ENCODE data around the gene PBX3. TPM values are rescaled to one million over a fixed set of nuclear protein-coding genes. Genes with fewer than 3 reads are reported as not detected.

Gene PBX3
- total RNA-seq, 5 donors from 2014 or later (not counting 1 experiment from before 2014, with no cell fraction given): 12.3 to 30.6 (median 19.0) TPM

- H3K36me3 ChIP-seq (ENCODE audit: control insufficient read depth in 2 of 2, extremely low read depth in 1 of 2, insufficient read depth in 1 of 2, low read length in 1 of 2): no peaks in the 10 kb centered on the region
- H3K27me3 ChIP-seq (replicated peaks in 1 of 2; ENCODE audit: control insufficient read depth in 2 of 2, extremely low read depth in 1 of 2, insufficient read depth in 2 of 2, low read length in 1 of 2): no peaks in the 10 kb centered on the region
- Mint-ChIP-seq H3K36me3 (peaks cover 11% of the 10 kb centered on the region), H3K27ac (no peak overlapping the region), H3K9me3 (no peaks in the 10 kb centered on the region), H3K4me3 (no peak overlapping the region), H3K4me1 (no peaks in the 10 kb centered on the region), H3K27me3 (no peaks in the 10 kb centered on the region)
- no CpG with 5 or more reads among the region's 1 CpG for WGBS (ENCODE audit: insufficient coverage)
- H3K9me3 ChIP-seq: no peaks in the 10 kb centered on the region
- no peak overlapping the region for H3K4me3 ChIP-seq (ENCODE audit: control insufficient read depth in 1 of 2, extremely low read depth in 1 of 2, low read length in 1 of 2)
- CTCF ChIA-PET: no interaction called here
- POLR2A ChIA-PET: no interaction called here
- DNase-seq (no peak), ATAC-seq (replicated peaks in 1 of 4) (no peak)
- no peak overlapping the region for H3K27ac ChIP-seq (ENCODE audit: low read length)
- no peaks in the 10 kb centered on the region for H3K4me1 ChIP-seq (ENCODE audit: control insufficient read depth in 1 of 2, extremely low read depth in 1 of 2, insufficient read depth in 2 of 2, low read length in 2 of 2)
These were observed 179.8 kb downstream of the PBX3 start for GRCh38 chr9:125926936-125927335.

- H3K27ac Mint-ChIP-seq: no peak overlapping the region
- H3K27me3 Mint-ChIP-seq: no peaks in the 10 kb centered on the region
- WGBS (ENCODE audit: insufficient coverage): 63% methylated on average over 1 of the region's 2 CpGs
- no peaks in the 10 kb centered on the region for H3K9me3 Mint-ChIP-seq
- H3K4me1 ChIP-seq (ENCODE audit: control insufficient read depth in 1 of 2, extremely low read depth in 1 of 2, insufficient read depth in 2 of 2, low read length in 2 of 2): no peaks in the 10 kb centered on the region
- no peaks in the 10 kb centered on the region for H3K4me1 Mint-ChIP-seq
- H3K36me3 Mint-ChIP-seq: peaks cover 23% of the 10 kb centered on the region
- no peaks in the 10 kb centered on the region for H3K9me3 ChIP-seq
- H3K4me3 ChIP-seq (ENCODE audit: control insufficient read depth in 1 of 2, extremely low read depth in 1 of 2, low read length in 1 of 2): no peak overlapping the region
- ChIA-PET POLR2A (no interaction called here), CTCF (no interaction called here)
- no peaks in the 10 kb centered on the region for H3K27me3 ChIP-seq (replicated peaks in 1 of 2; ENCODE audit: control insufficient read depth in 2 of 2, extremely low read depth in 1 of 2, insufficient read depth in 2 of 2, low read length in 1 of 2)
- ATAC-seq (replicated peaks in 1 of 4) (no peak), DNase-seq (no peak)
- H3K4me3 Mint-ChIP-seq: no peak overlapping the region
- peaks cover 0 to under 1% of the 10 kb centered on the region in 2 donors for H3K36me3 ChIP-seq (ENCODE audit: control insufficient read depth in 2 of 2, extremely low read depth in 1 of 2, insufficient read depth in 1 of 2, low read length in 1 of 2)
- H3K27ac ChIP-seq (ENCODE audit: low read length): no peak overlapping the region
These were observed 182.7 kb downstream of the PBX3 start for GRCh38 chr9:125929846-125930245.

GRCh38 chr9:125931211-125931610 is 184.0 kb downstream of the PBX3 start:
- Histone ChIP-seq H3K27ac (ENCODE audit: low read length) (no peak overlapping the region), H3K27me3 (replicated peaks in 1 of 2; ENCODE audit: control insufficient read depth in 2 of 2, extremely low read depth in 1 of 2, insufficient read depth in 2 of 2, low read length in 1 of 2) (no peaks in the 10 kb centered on the region), H3K36me3 (ENCODE audit: control insufficient read depth in 2 of 2, extremely low read depth in 1 of 2, insufficient read depth in 1 of 2, low read length in 1 of 2) (peaks cover 0 to 10% of the 10 kb centered on the region in 2 donors), H3K4me1 (ENCODE audit: control insufficient read depth in 1 of 2, extremely low read depth in 1 of 2, insufficient read depth in 2 of 2, low read length in 2 of 2) (no peaks in the 10 kb centered on the region), H3K9me3 (no peaks in the 10 kb centered on the region), H3K4me3 (ENCODE audit: control insufficient read depth in 1 of 2, extremely low read depth in 1 of 2, low read length in 1 of 2) (no peak overlapping the region)
- CTCF ChIA-PET: no interaction called here
- no peak for ATAC-seq (replicated peaks in 1 of 4)
- no peak for DNase-seq
- no peaks in the 10 kb centered on the region for H3K4me1 Mint-ChIP-seq
- no peaks in the 10 kb centered on the region for H3K27me3 Mint-ChIP-seq
- no peak overlapping the region for H3K4me3 Mint-ChIP-seq
- WGBS (ENCODE audit: insufficient coverage): 92% methylated on average over 3 of the region's 4 CpGs
- H3K36me3 Mint-ChIP-seq: peaks cover 23% of the 10 kb centered on the region
- POLR2A ChIA-PET: no interaction called here
- H3K9me3 Mint-ChIP-seq: no peaks in the 10 kb centered on the region
- H3K27ac Mint-ChIP-seq: no peak overlapping the region

- Mint-ChIP-seq H3K4me1 (no peaks in the 10 kb centered on the region), H3K9me3 (no peaks in the 10 kb centered on the region), H3K27me3 (no peaks in the 10 kb centered on the region), H3K36me3 (peaks cover 23% of the 10 kb centered on the region), H3K27ac (no peak overlapping the region), H3K4me3 (no peak overlapping the region)
- Histone ChIP-seq H3K4me1 (ENCODE audit: control insufficient read depth in 1 of 2, extremely low read depth in 1 of 2, insufficient read depth in 2 of 2, low read length in 2 of 2) (no peaks in the 10 kb centered on the region), H3K9me3 (no peaks in the 10 kb centered on the region), H3K27me3 (replicated peaks in 1 of 2; ENCODE audit: control insufficient read depth in 2 of 2, extremely low read depth in 1 of 2, insufficient read depth in 2 of 2, low read length in 1 of 2) (no peaks in the 10 kb centered on the region), H3K4me3 (ENCODE audit: control insufficient read depth in 1 of 2, extremely low read depth in 1 of 2, low read length in 1 of 2) (no peak overlapping the region), H3K27ac (ENCODE audit: low read length) (no peak overlapping the region), H3K36me3 (ENCODE audit: control insufficient read depth in 2 of 2, extremely low read depth in 1 of 2, insufficient read depth in 1 of 2, low read length in 1 of 2) (peaks cover 0 to 10% of the 10 kb centered on the region in 2 donors)
- ATAC-seq (replicated peaks in 1 of 4) (no peak), DNase-seq (no peak)
- 100% methylated on average over 4 of the region's 5 CpGs for WGBS (ENCODE audit: insufficient coverage)
- ChIA-PET CTCF (no interaction called here), POLR2A (no interaction called here)
These were observed 184.8 kb downstream of the PBX3 start for GRCh38 chr9:125932012-125932411.

GRCh38 chr9:125932746-125933455 is 185.7 kb downstream of the PBX3 start:
- no peak for DNase-seq
- WGBS (ENCODE audit: insufficient coverage): 100% methylated on average over 2 of the region's 5 CpGs
- no peaks in the 10 kb centered on the region for H3K4me1 Mint-ChIP-seq
- POLR2A ChIA-PET: interaction anchor here in 1 of 2 donors (0.6 kb wide), 1 partner anchor 535 kb away, joined by 3 read pairs; no protein-coding TSS in a partner anchor
- no peak overlapping the region for H3K27ac ChIP-seq (ENCODE audit: low read length)
- no peaks in the 10 kb centered on the region for H3K27me3 Mint-ChIP-seq
- CTCF ChIA-PET: no interaction called here
- H3K36me3 Mint-ChIP-seq: peaks cover 23% of the 10 kb centered on the region
- no peak for ATAC-seq (replicated peaks in 1 of 4)
- H3K27me3 ChIP-seq (replicated peaks in 1 of 2; ENCODE audit: control insufficient read depth in 2 of 2, extremely low read depth in 1 of 2, insufficient read depth in 2 of 2, low read length in 1 of 2): no peaks in the 10 kb centered on the region
- no peaks in the 10 kb centered on the region for H3K4me1 ChIP-seq (ENCODE audit: control insufficient read depth in 1 of 2, extremely low read depth in 1 of 2, insufficient read depth in 2 of 2, low read length in 2 of 2)
- H3K9me3 Mint-ChIP-seq: no peaks in the 10 kb centered on the region
- no peak overlapping the region for H3K4me3 Mint-ChIP-seq
- H3K4me3 ChIP-seq (ENCODE audit: control insufficient read depth in 1 of 2, extremely low read depth in 1 of 2, low read length in 1 of 2): no peak overlapping the region
- peaks cover 0 to 10% of the 10 kb centered on the region in 2 donors for H3K36me3 ChIP-seq (ENCODE audit: control insufficient read depth in 2 of 2, extremely low read depth in 1 of 2, insufficient read depth in 1 of 2, low read length in 1 of 2)
- no peak overlapping the region for H3K27ac Mint-ChIP-seq
- H3K9me3 ChIP-seq: no peaks in the 10 kb centered on the region

GRCh38 chr9:125942125-125942524 is 195.0 kb downstream of the PBX3 start:
- POLR2A ChIA-PET: interaction anchor here in 1 of 2 donors (0.7 kb wide), 1 partner anchor 477 kb away, joined by 3 read pairs; no protein-coding TSS in a partner anchor
- H3K4me1 Mint-ChIP-seq: no peaks in the 10 kb centered on the region
- Histone ChIP-seq H3K36me3 (ENCODE audit: control insufficient read depth in 2 of 2, extremely low read depth in 1 of 2, insufficient read depth in 1 of 2, low read length in 1 of 2) (peaks cover 2 to 5% of the 10 kb centered on the region in 2 donors), H3K4me3 (ENCODE audit: control insufficient read depth in 1 of 2, extremely low read depth in 1 of 2, low read length in 1 of 2) (no peak overlapping the region), H3K27me3 (replicated peaks in 1 of 2; ENCODE audit: control insufficient read depth in 2 of 2, extremely low read depth in 1 of 2, insufficient read depth in 2 of 2, low read length in 1 of 2) (no peaks in the 10 kb centered on the region), H3K9me3 (no peaks in the 10 kb centered on the region), H3K4me1 (ENCODE audit: control insufficient read depth in 1 of 2, extremely low read depth in 1 of 2, insufficient read depth in 2 of 2, low read length in 2 of 2) (no peaks in the 10 kb centered on the region), H3K27ac (ENCODE audit: low read length) (no peak overlapping the region)
- CTCF ChIA-PET: no interaction called here
- peaks cover 0 to 18% (median 11%) of the 10 kb centered on the region in 3 donors for H3K9me3 Mint-ChIP-seq
- peaks cover 35% of the 10 kb centered on the region for H3K36me3 Mint-ChIP-seq
- DNase-seq: no peak
- no peak for ATAC-seq (replicated peaks in 1 of 4)
- H3K27ac Mint-ChIP-seq: no peak overlapping the region
- H3K27me3 Mint-ChIP-seq: no peaks in the 10 kb centered on the region
- WGBS (ENCODE audit: insufficient coverage): 100% methylated on average over 1 of the region's 3 CpGs
- H3K4me3 Mint-ChIP-seq: no peak overlapping the region
